H9 (cell line): Measurements from ENCODE around the gene NEXMIF. TPM values are rescaled to one million over a fixed set of nuclear protein-coding genes. Genes with fewer than 3 reads are reported as not detected.

Experiments used
- DNase-seq: peaks from one replicate; pipeline ENCODE4 v3.0.0-alpha.2; 2017
- H2AFZ ChIP-seq: one replicate; pipeline ENCODE4 v1.6.1; 2013; ENCODE audit warnings: mild to moderate bottlenecking, low read length, control low read depth, moderate library complexity
- H2AK5ac ChIP-seq: 2 replicates; pipeline ENCODE4 v1.6.1; 2013; ENCODE audit warnings: low read length, control low read depth, mixed read lengths; ENCODE audit not compliant: insufficient read length
- H2BK120ac ChIP-seq: one replicate; pipeline ENCODE4 v1.6.1; 2013; ENCODE audit warnings: low read depth, mild to moderate bottlenecking, low read length, control low read depth, inconsistent platforms; ENCODE audit not compliant: poor library complexity, severe bottlenecking
- H2BK12ac ChIP-seq: 2 replicates; pipeline ENCODE4 v1.6.1; 2013; ENCODE audit warnings: low read length, control low read depth, mixed read lengths, low read depth; ENCODE audit not compliant: insufficient read length
- H2BK15ac ChIP-seq: 2 replicates; pipeline ENCODE4 v1.6.1; 2013; ENCODE audit warnings: low read depth, low read length, control low read depth
- H2BK20ac ChIP-seq: one replicate; pipeline ENCODE4 v1.6.1; 2013; ENCODE audit warnings: low read depth, mild to moderate bottlenecking, low read length, control low read depth, inconsistent platforms; ENCODE audit not compliant: poor library complexity, severe bottlenecking
- H2BK5ac ChIP-seq: 2 replicates; pipeline ENCODE4 v1.6.1; 2013; ENCODE audit warnings: low read length, control low read depth, mixed read lengths; ENCODE audit not compliant: insufficient read length
- H3K14ac ChIP-seq: 2 replicates; pipeline ENCODE4 v1.6.1; 2013; ENCODE audit warnings: low read length, control low read depth; ENCODE audit not compliant: insufficient read depth
- H3K18ac ChIP-seq: 2 replicates; pipeline ENCODE4 v1.6.1; 2013; ENCODE audit warnings: low read depth, mild to moderate bottlenecking, mixed read lengths, low read length, control low read depth; ENCODE audit not compliant: insufficient read length
- H3K23ac ChIP-seq: 2 replicates; pipeline ENCODE4 v1.6.1; 2013; ENCODE audit warnings: low read length, control low read depth, mixed read lengths, low read depth; ENCODE audit not compliant: insufficient read length
- H3K23me2 ChIP-seq: 2 replicates; pipeline ENCODE4 v1.6.1; 2013; ENCODE audit warnings: low read depth, mild to moderate bottlenecking, mixed read lengths, low read length, control low read depth; ENCODE audit not compliant: insufficient read length, poor library complexity, severe bottlenecking
- H3K27ac ChIP-seq: 2 replicates; pipeline ENCODE4 v1.5.1; 2013; ENCODE audit warnings: low read length, control low read depth, mixed read lengths, low read depth; ENCODE audit not compliant: insufficient read length
- H3K27me3 ChIP-seq: 2 replicates; pipeline ENCODE4 v1.6.1; 2013; ENCODE audit warnings: low read length, control low read depth, inconsistent platforms; ENCODE audit not compliant: insufficient read depth
- H3K4ac ChIP-seq: 2 replicates; pipeline ENCODE4 v1.6.1; 2013; ENCODE audit warnings: low read depth, mild to moderate bottlenecking, control low read depth, inconsistent platforms, low read length, moderate library complexity
- H3K4me1 ChIP-seq: 2 replicates; pipeline ENCODE4 v1.6.1; 2013; ENCODE audit warnings: low read length, control low read depth, inconsistent platforms; ENCODE audit not compliant: insufficient read depth
- H3K4me2 ChIP-seq: 2 replicates; pipeline ENCODE4 v1.6.1; 2013; ENCODE audit warnings: low read length, control low read depth, mixed read lengths; ENCODE audit not compliant: insufficient read length, insufficient read depth
- H3K56ac ChIP-seq: 2 replicates; pipeline ENCODE4 v1.6.1; 2013; ENCODE audit warnings: low read depth, mild to moderate bottlenecking, mixed read lengths, low read length, control low read depth; ENCODE audit not compliant: insufficient read length
- H3K79me1 ChIP-seq: 2 replicates; pipeline ENCODE4 v1.6.1; 2013; ENCODE audit warnings: low read depth, mild to moderate bottlenecking, moderate library complexity, low read length, control low read depth, inconsistent platforms; ENCODE audit not compliant: insufficient read depth, poor library complexity, severe bottlenecking
- H3K79me2 ChIP-seq: 2 replicates; pipeline ENCODE4 v1.6.1; 2013; ENCODE audit warnings: low read length, control low read depth, inconsistent platforms; ENCODE audit not compliant: insufficient read depth
- H3K9ac ChIP-seq: 2 replicates; pipeline ENCODE4 v1.6.1; 2013; ENCODE audit warnings: low read length, control low read depth, mixed read lengths; ENCODE audit not compliant: insufficient read length; ENCODE audit errors: extremely low read depth
- H3K9me3 ChIP-seq: one replicate; pipeline ENCODE4 v1.6.1; 2013; ENCODE audit warnings: low read depth, low read length, inconsistent platforms; ENCODE audit not compliant: control insufficient read depth
- H3T11ph ChIP-seq: one replicate; pipeline ENCODE4 v1.6.1; 2013; ENCODE audit warnings: mild to moderate bottlenecking, low read length, control low read depth, inconsistent platforms
- H4K20me1 ChIP-seq: one replicate; pipeline ENCODE4 v1.6.1; 2013; ENCODE audit not compliant: control insufficient read depth, insufficient read length, insufficient read depth
- H4K5ac ChIP-seq: 2 replicates; pipeline ENCODE4 v1.6.1; 2013; ENCODE audit warnings: low read depth, mild to moderate bottlenecking, mixed read lengths, low read length, control low read depth; ENCODE audit not compliant: insufficient read length
- H4K8ac ChIP-seq: replicated peaks from 2 replicates; pipeline ENCODE4 v1.6.1; 2013; ENCODE audit warnings: low read length, control low read depth, mixed read lengths, low read depth; ENCODE audit not compliant: insufficient read length
- H4K91ac ChIP-seq: 2 replicates; pipeline ENCODE4 v1.6.1; 2013; ENCODE audit warnings: low read depth, mild to moderate bottlenecking, moderate library complexity, mixed read lengths, low read length, control low read depth; ENCODE audit not compliant: insufficient read length
- H3K27ac Mint-ChIP-seq, 3 experiments: 2 replicates in 2 of 3; 3 replicates in 1 of 3; pipeline ENCODE4 v1.8.0; 2020 to 2021; ENCODE audit warnings: mixed read lengths in 3 of 3, mild to moderate bottlenecking in 1 of 3, moderate library complexity in 1 of 3
- H3K27me3 Mint-ChIP-seq: 2 replicates; pipeline ENCODE4 v1.8.0; 2021; ENCODE audit warnings: low read depth, mild to moderate bottlenecking, moderate library complexity, mixed read lengths
- H3K36me3 Mint-ChIP-seq, 3 experiments: 2 replicates in 2 of 3; 3 replicates in 1 of 3; pipeline ENCODE4 v1.8.0; 2020 to 2021; ENCODE audit warnings: low read depth in 3 of 3, mixed read lengths in 3 of 3; ENCODE audit not compliant: insufficient read depth in 1 of 3
- H3K4me1 Mint-ChIP-seq, 2 experiments: 2 replicates each; pipeline ENCODE4 v1.8.0; 2020; ENCODE audit warnings: mixed read lengths in 2 of 2
- H3K4me3 Mint-ChIP-seq, 2 experiments: 2 replicates in 1 of 2; 3 replicates in 1 of 2; pipeline ENCODE4 v1.8.0; 2020 to 2021; ENCODE audit warnings: mild to moderate bottlenecking in 2 of 2, mixed read lengths in 2 of 2, moderate library complexity in 1 of 2
- H3K9me3 Mint-ChIP-seq, 2 experiments: 2 replicates in 1 of 2; 3 replicates in 1 of 2; pipeline ENCODE4 v1.8.0; 2020; ENCODE audit warnings: mild to moderate bottlenecking in 2 of 2, mixed read lengths in 2 of 2, moderate library complexity in 1 of 2
- CTCF ChIP-seq: fragments of 200-600 bp; sonication (generic); conservative IDR thresholded peaks from 3 replicates; pipeline ENCODE4 v1.8.0; 2021; ENCODE audit warnings: antibody characterized with exemption, mild to moderate bottlenecking
- WGBS: extraction: QIAGEN DNeasy Blood & Tissue Kit; methylation state at CpG from one replicate; pipeline ENCODE4 v1.1.7; 2013; ENCODE audit warnings: missing lambda C conversion rate, low lambda C conversion rate, mixed read lengths; ENCODE audit not compliant: insufficient read length; ENCODE audit errors: extremely low coverage; 5-methylcytosine and 5-hydroxymethylcytosine counted together
- total RNA-seq: library from RNA; stranded (reverse); gene quantifications from 2 replicates; pipeline ENCODE4 v1.2.1, GENCODE V29; 2021

Gene NEXMIF
- total RNA-seq, 1 experiment from 2014 or later: 0.22 TPM

- Histone ChIP-seq H4K20me1 (no peaks in the 10 kb centered on the region), H2BK15ac (no peak overlapping the region), H3K4me2 (no peak overlapping the region), H3K4ac (no peak overlapping the region), H4K8ac (no peak overlapping the region), H3K23me2 (no peaks in the 10 kb centered on the region), H2BK120ac (no peak overlapping the region), H4K5ac (no peak overlapping the region), H2BK12ac (no peak overlapping the region), H3K56ac (no peak overlapping the region), H3K9me3 (peaks cover 36% of the 10 kb centered on the region), H4K91ac (no peak overlapping the region), H3K27me3 (no peaks in the 10 kb centered on the region), H3K9ac (no peak overlapping the region), H2AFZ (no peak overlapping the region), H2BK20ac (no peak overlapping the region), H3K23ac (no peak overlapping the region), H3K14ac (no peak overlapping the region), H3K18ac (no peak overlapping the region), H3K79me1 (no peaks in the 10 kb centered on the region), H3K27ac (no peak overlapping the region), H3T11ph (no peak overlapping the region), H2AK5ac (no peak overlapping the region), H2BK5ac (no peak overlapping the region), H3K4me1 (no peaks in the 10 kb centered on the region), H3K79me2 (no peaks in the 10 kb centered on the region)
- Mint-ChIP-seq H3K4me3 (no peak overlapping the region), H3K27ac (no peak overlapping the region), H3K27me3 (no peaks in the 10 kb centered on the region), H3K9me3 (peaks cover 54 to 55% of the 10 kb centered on the region in 2 experiments), H3K36me3 (peaks cover 0 to 2% (median 0%) of the 10 kb centered on the region in 3 experiments; a peak in 2 of 7 replicates), H3K4me1 (peaks cover 6 to 7% of the 10 kb centered on the region in 2 experiments; a peak in 3 of 4 replicates)
- WGBS: no CpG with 5 or more reads among the region's 1 CpG
- no peak for DNase-seq
- no peak for TF ChIP-seq CTCF
Observed at GRCh38 chrX:74781507-74782034, 143.7 kb downstream of the NEXMIF start.
